NB4 (cell line): ENCODE data around the gene LAMTOR5.

Source experiments
- CTCF ChIP-seq: IDR thresholded peaks from one replicate; pipeline ENCODE4 v1.5.1; 2012; ENCODE audit warnings: low read depth, low read length
- MYC ChIP-seq: IDR thresholded peaks from 2 replicates; pipeline ENCODE4 v1.6.1; 2011; ENCODE audit warnings: low read depth, low read length
- POLR2A ChIP-seq: IDR thresholded peaks from 2 replicates; pipeline ENCODE4 v1.6.1; 2011; ENCODE audit warnings: mild to moderate bottlenecking; ENCODE audit not compliant: insufficient read length; ENCODE audit errors: extremely low read depth

GRCh38 chr1:110450929-110451328 lies 43.4 kb upstream of the LAMTOR5 start, which contains the start of gene PROK1:
- TF ChIP-seq CTCF (no peak), POLR2A (no peak), MYC (no peak)
